Neural crest cell (in vitro differentiated cells): ENCODE measurements around the gene FAM184A. TPM values are rescaled to one million over a fixed set of nuclear protein-coding genes. Genes with fewer than 3 reads are reported as not detected.

Source experiments
- DNase-seq: peaks from one replicate; pipeline ENCODE4 v3.0.0; 2021; ENCODE audit warnings: low read depth, mixed read lengths, low spot score
- H3K27ac Mint-ChIP-seq: one replicate; pipeline ENCODE4 v1.8.0; 2021; ENCODE audit warnings: mild to moderate bottlenecking, mixed read lengths; ENCODE audit not compliant: unreplicated experiment
- H3K27me3 Mint-ChIP-seq: 2 replicates; pipeline ENCODE4 v1.8.0; 2021; ENCODE audit warnings: low read depth, mild to moderate bottlenecking, mixed read lengths
- H3K36me3 Mint-ChIP-seq: 2 replicates; pipeline ENCODE4 v1.8.0; 2021; ENCODE audit warnings: low read depth, mild to moderate bottlenecking, mixed read lengths
- H3K4me1 Mint-ChIP-seq: 2 replicates; pipeline ENCODE4 v1.8.0; 2021; ENCODE audit warnings: mixed read lengths
- H3K4me3 Mint-ChIP-seq: one replicate; pipeline ENCODE4 v1.8.0; 2021; ENCODE audit warnings: mild to moderate bottlenecking, mixed read lengths
- H3K9me3 Mint-ChIP-seq: 2 replicates; pipeline ENCODE4 v1.8.0; 2021; ENCODE audit warnings: mixed read lengths
- total RNA-seq: library from RNA; stranded (reverse); gene quantifications from 2 replicates; pipeline ENCODE4 v1.2.1, GENCODE V29; 2021
- TF ChIP-seq, protein P1 (sequence below): fragments of 200-600 bp; sonication (generic); conservative IDR thresholded peaks from 2 replicates; pipeline ENCODE4 v1.5.0; 2021; ENCODE audit warnings: antibody characterized with exemption, mild to moderate bottlenecking

Gene FAM184A
- total RNA-seq, 1 donor from 2014 or later: 7.6 TPM

DNA sequence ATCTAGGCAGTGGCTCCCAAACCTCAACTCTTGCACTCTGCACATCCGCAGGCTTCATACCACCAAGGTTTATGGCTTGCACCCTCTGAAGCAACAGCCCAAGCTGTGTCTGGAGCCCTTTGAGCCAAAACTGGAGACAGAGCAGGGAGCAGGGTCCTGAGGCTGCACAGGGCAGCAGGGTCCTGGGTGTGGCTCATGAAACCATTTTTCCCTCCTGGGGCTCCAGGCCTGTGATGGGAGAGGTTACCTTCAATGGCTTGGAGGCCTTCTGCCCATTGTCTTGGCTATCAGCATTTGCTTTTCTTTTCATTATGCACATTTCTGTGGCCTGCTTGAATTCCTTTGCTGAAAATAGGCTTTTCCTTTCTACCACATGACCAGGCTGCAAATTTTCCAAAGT is 6.3 kb upstream of the FAM184A start:
- no peaks in the 10 kb centered on the region for H3K4me1 Mint-ChIP-seq
- H3K4me3 Mint-ChIP-seq: no peak overlapping the region
- H3K27me3 Mint-ChIP-seq: peaks cover 17% of the 10 kb centered on the region
- peaks cover 17% of the 10 kb centered on the region for H3K36me3 Mint-ChIP-seq
- H3K9me3 Mint-ChIP-seq: peaks cover 12% of the 10 kb centered on the region
- H3K27ac Mint-ChIP-seq: no peak overlapping the region
- DNase-seq: no peak
- TF ChIP-seq, protein P1, sequence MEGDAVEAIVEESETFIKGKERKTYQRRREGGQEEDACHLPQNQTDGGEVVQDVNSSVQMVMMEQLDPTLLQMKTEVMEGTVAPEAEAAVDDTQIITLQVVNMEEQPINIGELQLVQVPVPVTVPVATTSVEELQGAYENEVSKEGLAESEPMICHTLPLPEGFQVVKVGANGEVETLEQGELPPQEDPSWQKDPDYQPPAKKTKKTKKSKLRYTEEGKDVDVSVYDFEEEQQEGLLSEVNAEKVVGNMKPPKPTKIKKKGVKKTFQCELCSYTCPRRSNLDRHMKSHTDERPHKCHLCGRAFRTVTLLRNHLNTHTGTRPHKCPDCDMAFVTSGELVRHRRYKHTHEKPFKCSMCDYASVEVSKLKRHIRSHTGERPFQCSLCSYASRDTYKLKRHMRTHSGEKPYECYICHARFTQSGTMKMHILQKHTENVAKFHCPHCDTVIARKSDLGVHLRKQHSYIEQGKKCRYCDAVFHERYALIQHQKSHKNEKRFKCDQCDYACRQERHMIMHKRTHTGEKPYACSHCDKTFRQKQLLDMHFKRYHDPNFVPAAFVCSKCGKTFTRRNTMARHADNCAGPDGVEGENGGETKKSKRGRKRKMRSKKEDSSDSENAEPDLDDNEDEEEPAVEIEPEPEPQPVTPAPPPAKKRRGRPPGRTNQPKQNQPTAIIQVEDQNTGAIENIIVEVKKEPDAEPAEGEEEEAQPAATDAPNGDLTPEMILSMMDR: no peak

DNA sequence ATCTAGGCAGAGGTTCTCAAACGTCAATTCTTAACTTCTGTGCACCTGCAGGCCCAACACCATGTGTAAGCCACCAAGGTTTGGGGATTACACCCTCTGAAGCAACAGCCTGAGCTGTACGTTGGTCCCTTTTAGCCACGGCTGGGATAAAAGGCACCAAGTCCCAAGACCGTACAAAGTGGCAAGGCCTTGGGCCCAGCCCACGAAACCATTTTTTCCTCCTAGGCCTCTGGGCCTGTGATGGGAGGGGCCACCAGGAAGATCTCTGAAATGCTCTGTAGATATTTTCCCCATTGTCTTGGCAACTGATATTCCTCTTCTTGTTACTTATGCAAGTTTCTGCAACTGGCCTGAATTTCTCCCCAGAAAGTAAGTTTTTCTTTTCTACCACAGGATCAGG is 4.5 kb upstream of the FAM184A start:
- peaks cover 27% of the 10 kb centered on the region for H3K27me3 Mint-ChIP-seq
- TF ChIP-seq, protein P1: no peak

DNA sequence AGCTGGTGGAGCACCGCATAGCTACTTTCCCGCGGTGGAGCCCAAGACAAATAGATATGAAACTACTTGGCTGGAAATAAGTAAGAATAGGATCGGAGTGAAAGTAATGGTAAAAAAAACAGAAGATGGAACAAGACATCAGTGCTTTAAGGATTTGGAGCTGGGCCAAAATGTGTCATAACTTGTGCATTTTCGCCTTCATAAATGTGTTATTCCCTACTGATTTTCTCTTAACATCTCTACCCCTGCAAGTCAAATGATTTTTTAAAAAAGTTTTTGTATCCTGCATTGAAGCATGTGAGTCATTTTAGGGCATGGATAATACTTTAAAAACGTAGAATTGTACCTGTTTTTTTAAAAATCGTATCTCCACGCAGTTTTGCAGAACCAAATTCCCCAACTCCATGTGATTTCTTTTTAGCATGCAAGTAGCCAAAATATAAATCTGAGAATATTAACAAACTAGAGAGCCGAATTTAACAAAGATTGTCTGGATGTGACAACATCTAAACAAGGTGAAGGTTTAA is 882 bp upstream of the FAM184A start:
- no peak for DNase-seq
- Mint-ChIP-seq H3K27me3 (peaks cover 47% of the 10 kb centered on the region), H3K4me1 (peaks cover 22% of the 10 kb centered on the region), H3K27ac (no peak overlapping the region), H3K4me3 (peak overlapping the region; percentile 92), H3K9me3 (peaks cover 10% of the 10 kb centered on the region), H3K36me3 (peaks cover 13% of the 10 kb centered on the region)
- TF ChIP-seq, protein P1: no peak

More for the DNA sequence above, 4.5 kb upstream of the FAM184A start:
- Mint-ChIP-seq H3K27ac (no peak overlapping the region), H3K4me3 (peak overlapping the region; percentile 65), H3K4me1 (peaks cover 9% of the 10 kb centered on the region), H3K9me3 (peaks cover 10% of the 10 kb centered on the region), H3K36me3 (peaks cover 16% of the 10 kb centered on the region)
- DNase-seq: no peak

DNA sequence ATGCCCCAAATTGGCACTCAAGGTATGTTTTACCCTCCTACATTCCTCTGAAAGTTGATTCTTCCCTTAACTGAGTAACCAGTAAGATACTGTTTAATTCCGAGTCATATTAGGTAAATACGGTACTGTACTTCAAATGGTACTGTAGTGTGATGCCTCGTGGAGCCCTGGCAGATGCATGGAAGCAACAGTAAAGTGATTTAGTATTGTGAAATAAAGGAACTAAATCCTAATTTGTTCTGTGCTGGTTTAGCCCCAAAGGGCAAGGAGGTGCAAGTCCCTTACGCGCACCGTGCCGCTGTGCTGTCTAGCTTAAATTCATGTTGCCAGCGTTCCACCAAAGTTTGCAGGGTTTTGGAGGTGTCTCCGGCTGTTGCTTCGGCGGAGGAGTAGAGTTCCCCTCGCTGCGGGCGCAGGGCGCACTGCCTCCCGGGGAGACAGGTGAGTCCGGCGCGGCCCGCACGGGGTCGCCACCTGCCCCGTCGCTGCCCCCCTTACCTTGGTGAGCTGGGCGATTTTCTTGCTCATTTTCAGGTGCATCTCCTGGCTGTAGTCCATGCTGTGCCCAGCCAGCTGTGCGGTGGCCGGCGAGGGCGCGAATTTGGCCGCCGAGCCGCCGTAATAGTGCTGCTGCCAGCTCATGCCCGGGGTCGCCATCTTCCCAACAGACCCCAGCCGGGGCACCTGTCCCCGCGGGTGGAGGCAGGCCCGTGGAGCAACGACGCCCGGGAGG is 655 bp downstream of the FAM184A start:
- TF ChIP-seq, protein P1: peak; percentile 42
- Mint-ChIP-seq H3K27me3 (peaks cover 47% of the 10 kb centered on the region), H3K4me3 (peak overlapping the region; percentile 79), H3K9me3 (peaks cover 4% of the 10 kb centered on the region), H3K27ac (no peak overlapping the region), H3K4me1 (peaks cover 22% of the 10 kb centered on the region), H3K36me3 (peaks cover 7% of the 10 kb centered on the region)
- peak; percentile 7 for DNase-seq

DNA sequence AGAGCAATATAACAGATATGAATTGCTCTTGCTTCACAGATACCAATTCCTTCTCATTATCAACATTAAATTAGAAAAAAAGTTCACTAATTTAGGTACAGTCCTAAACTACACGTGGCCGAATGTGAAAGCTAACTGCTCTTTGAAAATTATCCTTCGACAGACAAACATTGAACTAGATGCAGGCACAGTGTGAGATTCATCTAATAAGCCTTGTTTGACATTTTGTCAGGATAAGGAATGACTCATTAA is 1.1 kb downstream of the FAM184A start:
- H3K27ac Mint-ChIP-seq: no peak overlapping the region
- H3K4me1 Mint-ChIP-seq: peaks cover 22% of the 10 kb centered on the region

More for the DNA sequence above, 1.1 kb downstream of the FAM184A start:
- peaks cover 47% of the 10 kb centered on the region for H3K27me3 Mint-ChIP-seq
- H3K4me3 Mint-ChIP-seq: peak overlapping the region; percentile 79
- peaks cover 7% of the 10 kb centered on the region for H3K36me3 Mint-ChIP-seq
- TF ChIP-seq, protein P1: no peak
- peaks cover 4% of the 10 kb centered on the region for H3K9me3 Mint-ChIP-seq
- DNase-seq: no peak
